IPS-15b (cell line): ENCODE data around the gene CLCN1.

Experiments
- H3K27me3 ChIP-seq: one replicate; pipeline ENCODE4 v1.6.1; 2013; ENCODE audit warnings: low read length; ENCODE audit not compliant: control insufficient read depth, insufficient read depth
- H3K36me3 ChIP-seq: one replicate; pipeline ENCODE4 v1.6.1; 2013; ENCODE audit warnings: low read length; ENCODE audit not compliant: control insufficient read depth, insufficient read depth
- H3K4me1 ChIP-seq: one replicate; pipeline ENCODE4 v1.6.1; 2013; ENCODE audit warnings: mild to moderate bottlenecking, low read length; ENCODE audit not compliant: control insufficient read depth, insufficient read depth
- H3K4me3 ChIP-seq: one replicate; pipeline ENCODE4 v1.5.1; 2013; ENCODE audit warnings: low read depth, low read length
- H3K9ac ChIP-seq: one replicate; pipeline ENCODE4 v1.6.1; 2013; ENCODE audit warnings: low read depth, mild to moderate bottlenecking, low read length
- H3K9me3 ChIP-seq: one replicate; pipeline ENCODE4 v1.6.1; 2013; ENCODE audit warnings: mild to moderate bottlenecking, low read length; ENCODE audit not compliant: control insufficient read depth, insufficient read depth

CLCN1 gene

DNA sequence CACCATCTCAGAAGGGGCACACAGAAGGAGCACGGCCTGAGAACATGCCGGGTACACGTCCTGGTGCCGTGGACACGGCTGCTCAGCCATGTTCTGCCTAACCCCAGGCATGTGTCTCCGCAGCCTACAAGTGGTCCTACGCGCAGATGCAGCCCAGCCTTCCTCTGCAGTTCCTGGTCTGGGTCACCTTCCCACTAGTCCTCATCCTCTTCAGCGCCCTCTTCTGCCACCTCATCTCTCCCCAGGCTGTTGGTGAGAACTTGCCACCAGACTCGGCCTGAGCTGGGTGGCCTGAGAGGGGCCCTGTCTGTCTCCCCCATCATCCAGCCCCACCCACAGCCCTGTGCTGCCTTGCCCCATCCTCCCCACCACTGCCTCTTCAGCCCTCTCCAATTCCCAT, 5.3 kb downstream of the CLCN1 start:
- peaks cover 3% of the 10 kb centered on the region for H3K4me1 ChIP-seq
- H3K9me3 ChIP-seq, result no peaks in the 10 kb centered on the region
- H3K4me3 ChIP-seq, result no peak overlapping the region
- no peak overlapping the region for H3K9ac ChIP-seq
- no peaks in the 10 kb centered on the region for H3K27me3 ChIP-seq
- H3K36me3 ChIP-seq, result no peaks in the 10 kb centered on the region

DNA sequence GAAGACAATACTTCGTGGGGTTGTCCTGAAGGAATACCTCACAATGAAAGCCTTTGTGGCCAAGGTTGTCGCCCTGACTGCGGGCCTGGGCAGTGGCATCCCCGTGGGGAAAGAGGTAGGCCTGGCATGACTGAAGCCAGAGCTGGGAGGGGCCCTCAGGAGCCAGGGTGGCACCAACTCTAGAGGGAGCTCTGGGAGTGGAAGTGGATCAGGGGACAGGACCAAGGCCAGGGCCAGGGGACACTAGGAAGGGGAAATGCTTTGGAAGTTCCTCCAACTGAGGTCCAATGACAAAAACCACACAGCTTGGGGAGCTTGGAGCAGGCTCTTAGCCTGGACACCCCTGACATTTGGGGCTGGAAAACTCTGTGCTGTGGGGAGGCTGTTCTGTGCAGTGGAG, 5.8 kb downstream of the CLCN1 start:
- H3K36me3 ChIP-seq, result no peaks in the 10 kb centered on the region
- no peaks in the 10 kb centered on the region for H3K9me3 ChIP-seq
- no peaks in the 10 kb centered on the region for H3K27me3 ChIP-seq
- H3K9ac ChIP-seq, result no peak overlapping the region
- no peak overlapping the region for H3K4me3 ChIP-seq
- peaks cover 3% of the 10 kb centered on the region for H3K4me1 ChIP-seq

DNA sequence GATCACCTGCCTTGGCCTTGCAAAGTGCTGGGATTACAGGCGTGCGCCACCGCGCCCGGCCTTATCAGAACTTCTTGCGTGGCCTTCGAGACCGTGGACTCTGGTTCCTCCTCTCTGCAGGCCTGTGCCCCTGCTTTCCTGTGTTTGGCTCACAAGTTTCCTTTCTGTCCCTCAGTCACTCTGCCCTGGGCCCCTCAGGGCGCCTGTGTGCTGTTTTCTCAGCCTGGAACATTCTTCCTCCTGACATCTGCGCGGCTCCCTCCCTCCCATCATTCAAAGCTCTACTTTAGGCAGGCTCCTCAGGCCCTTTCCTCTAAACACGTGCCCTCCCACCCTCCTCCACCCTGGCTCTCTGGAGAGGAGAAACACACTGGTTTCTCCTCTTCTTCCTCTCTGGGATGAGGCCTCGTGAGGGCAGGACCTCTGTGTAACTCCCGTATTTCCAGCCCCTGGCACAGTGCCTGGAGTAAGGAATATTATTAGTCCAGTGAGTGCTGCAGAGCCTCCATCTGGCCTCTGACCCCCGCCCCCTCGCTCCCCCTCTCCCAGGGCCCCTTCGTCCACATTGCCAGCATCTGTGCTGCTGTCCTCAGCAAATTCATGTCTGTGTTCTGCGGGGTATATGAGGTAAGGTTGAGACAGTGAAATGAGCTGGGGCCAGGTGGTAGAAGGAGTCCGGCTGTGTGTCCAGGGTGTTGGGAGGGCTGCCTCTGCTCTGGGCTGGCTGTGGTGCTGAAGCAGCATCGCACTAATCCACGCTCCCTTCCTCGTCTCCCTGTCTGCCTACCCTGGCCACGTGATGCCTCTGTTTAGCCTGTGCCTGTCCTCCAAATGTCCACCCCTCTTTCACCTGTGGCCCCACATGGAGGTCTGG, 7.1 kb downstream of the CLCN1 start:
- H3K9ac ChIP-seq, result no peak overlapping the region
- no peak overlapping the region for H3K4me3 ChIP-seq
- H3K27me3 ChIP-seq, result no peaks in the 10 kb centered on the region
- H3K9me3 ChIP-seq, result no peaks in the 10 kb centered on the region
- H3K4me1 ChIP-seq, result peaks cover 3% of the 10 kb centered on the region
- H3K36me3 ChIP-seq, result no peaks in the 10 kb centered on the region

DNA sequence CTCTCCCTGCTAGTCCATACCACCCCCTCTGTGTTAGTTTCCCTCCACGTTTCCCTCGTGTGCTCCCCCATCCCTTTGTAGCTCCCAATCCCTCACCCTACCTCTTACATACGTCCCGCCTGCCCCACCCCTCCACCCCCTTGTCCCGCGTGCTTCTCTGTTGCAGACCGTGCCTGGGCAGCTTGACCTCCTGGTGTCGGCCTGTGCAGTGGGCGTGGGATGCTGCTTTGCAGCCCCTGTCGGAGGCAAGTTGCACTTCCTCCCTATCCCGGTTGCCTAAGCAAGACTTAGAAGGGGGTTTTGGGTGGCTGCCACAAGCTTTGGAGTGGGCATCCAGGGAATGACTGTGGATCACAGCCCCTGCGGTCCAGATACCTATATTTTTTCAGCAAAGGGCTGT, 7.7 kb downstream of the CLCN1 start:
- H3K4me1 ChIP-seq, result peaks cover 3% of the 10 kb centered on the region
- no peaks in the 10 kb centered on the region for H3K27me3 ChIP-seq
- no peaks in the 10 kb centered on the region for H3K36me3 ChIP-seq
- H3K9ac ChIP-seq, result no peak overlapping the region
- H3K9me3 ChIP-seq, result no peaks in the 10 kb centered on the region
- no peak overlapping the region for H3K4me3 ChIP-seq

DNA sequence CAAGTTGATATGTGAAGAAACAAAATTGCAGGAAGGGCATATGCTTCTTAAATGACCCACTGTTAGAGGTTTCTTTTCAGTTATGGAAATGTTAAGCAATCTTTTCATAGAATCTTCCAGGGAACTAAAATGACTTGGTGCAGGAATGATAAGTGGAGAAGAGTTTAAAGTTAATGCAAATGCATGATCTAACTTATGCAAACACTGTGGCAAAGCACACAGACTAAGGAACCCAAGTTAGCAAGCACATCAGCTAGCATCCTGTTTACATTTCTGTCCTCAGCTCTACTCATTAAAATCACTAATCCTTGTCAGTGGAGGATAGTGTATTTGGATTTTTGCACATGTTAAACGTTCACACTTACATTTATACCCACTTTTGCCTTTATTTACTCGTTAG, 9.3 kb downstream of the CLCN1 start:
- no peak overlapping the region for H3K9ac ChIP-seq
- peaks cover 3% of the 10 kb centered on the region for H3K4me1 ChIP-seq
- H3K9me3 ChIP-seq, result no peaks in the 10 kb centered on the region
- no peaks in the 10 kb centered on the region for H3K27me3 ChIP-seq
- H3K4me3 ChIP-seq, result no peak overlapping the region
- H3K36me3 ChIP-seq, result no peaks in the 10 kb centered on the region

DNA sequence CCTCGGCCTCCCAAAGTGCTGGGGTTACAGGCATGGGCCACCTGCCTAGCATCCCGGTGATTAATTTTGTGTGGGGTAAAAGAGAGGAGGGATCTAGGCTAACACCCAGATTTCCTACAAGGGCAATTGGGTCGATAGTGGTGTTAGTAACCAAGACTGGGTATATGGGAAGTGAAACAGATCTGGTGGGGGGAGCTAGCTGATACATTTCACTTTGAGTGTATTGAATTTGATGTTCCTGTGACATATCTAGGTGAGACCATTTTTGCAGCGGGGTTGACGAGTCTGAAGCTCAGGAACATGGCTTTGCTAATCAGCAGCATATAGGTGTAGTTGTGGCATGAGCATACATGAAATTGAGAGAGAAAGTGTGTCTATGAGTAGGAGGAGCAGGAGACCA, 12.0 kb downstream of the CLCN1 start:
- no peak overlapping the region for H3K4me3 ChIP-seq
- H3K36me3 ChIP-seq, result no peaks in the 10 kb centered on the region
- H3K4me1 ChIP-seq, result peaks cover 3% of the 10 kb centered on the region
- no peak overlapping the region for H3K9ac ChIP-seq
- H3K9me3 ChIP-seq, result no peaks in the 10 kb centered on the region
- H3K27me3 ChIP-seq, result no peaks in the 10 kb centered on the region

DNA sequence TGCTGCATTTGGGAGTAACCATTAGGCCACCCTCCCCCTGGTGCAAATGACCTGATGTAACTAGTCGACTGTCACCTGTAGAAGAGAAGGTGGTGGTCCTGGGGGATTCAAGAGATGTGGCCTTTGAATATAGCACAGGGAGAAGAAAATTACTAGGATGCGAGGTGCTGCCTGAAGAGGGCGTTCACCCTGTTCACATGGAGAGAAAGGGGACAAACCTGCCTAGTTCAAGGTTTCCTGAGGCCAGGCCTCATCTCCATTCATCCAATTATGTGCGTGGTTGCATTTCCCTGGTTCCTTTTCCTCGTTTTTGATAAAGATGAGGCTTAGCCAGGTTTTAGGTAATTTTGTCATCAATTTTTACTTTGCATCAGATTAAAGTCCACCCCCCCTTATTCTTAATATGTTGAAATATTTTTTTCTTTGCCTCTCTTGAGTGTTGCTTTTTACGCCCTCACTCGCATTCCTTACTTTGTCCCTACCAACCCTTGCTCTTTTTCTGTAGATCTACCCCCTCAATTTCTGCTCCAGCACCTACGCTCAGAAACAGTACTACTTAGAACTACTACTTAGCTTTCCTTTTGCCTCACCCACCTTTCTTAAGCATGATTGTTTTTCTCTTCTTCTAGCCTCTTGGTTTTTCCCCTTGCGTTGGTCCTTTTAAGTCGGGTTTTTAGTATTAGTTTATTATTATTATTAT, 13.7 kb downstream of the CLCN1 start:
- no peak overlapping the region for H3K9ac ChIP-seq
- no peaks in the 10 kb centered on the region for H3K9me3 ChIP-seq
- no peaks in the 10 kb centered on the region for H3K36me3 ChIP-seq
- no peak overlapping the region for H3K4me3 ChIP-seq
- no peaks in the 10 kb centered on the region for H3K27me3 ChIP-seq
- H3K4me1 ChIP-seq, result peaks cover 3% of the 10 kb centered on the region

DNA sequence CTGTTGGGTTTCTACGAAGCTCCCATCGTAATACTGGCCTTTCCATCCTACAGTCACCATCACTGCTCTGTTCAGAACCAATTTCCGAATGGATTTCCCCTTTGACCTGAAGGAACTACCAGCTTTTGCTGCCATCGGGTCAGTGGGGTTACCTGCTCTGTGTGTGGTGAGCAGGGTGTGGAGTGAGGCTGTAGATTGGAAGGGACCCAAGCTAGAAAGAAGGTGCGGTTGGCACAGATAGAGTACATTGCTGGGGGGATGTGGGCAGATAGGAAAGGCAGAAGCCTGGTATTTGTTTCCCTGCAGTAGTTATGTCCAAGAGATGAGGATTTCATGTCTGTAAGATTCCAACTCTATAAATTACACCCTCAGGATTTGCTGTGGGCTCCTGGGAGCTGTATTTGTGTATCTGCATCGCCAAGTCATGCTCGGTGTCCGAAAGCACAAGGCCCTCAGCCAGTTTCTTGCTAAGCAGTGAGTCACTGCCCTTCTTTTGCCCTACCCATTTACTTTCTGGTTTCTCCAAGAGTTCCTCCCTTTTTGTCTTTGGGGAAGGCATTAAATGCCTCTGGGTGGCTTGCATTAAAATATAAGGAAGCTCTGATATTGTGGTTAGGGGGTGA, 15.4 kb downstream of the CLCN1 start:
- no peaks in the 10 kb centered on the region for H3K9me3 ChIP-seq
- no peaks in the 10 kb centered on the region for H3K27me3 ChIP-seq
- no peak overlapping the region for H3K9ac ChIP-seq
- no peaks in the 10 kb centered on the region for H3K36me3 ChIP-seq
- no peaks in the 10 kb centered on the region for H3K4me1 ChIP-seq
- no peak overlapping the region for H3K4me3 ChIP-seq

DNA sequence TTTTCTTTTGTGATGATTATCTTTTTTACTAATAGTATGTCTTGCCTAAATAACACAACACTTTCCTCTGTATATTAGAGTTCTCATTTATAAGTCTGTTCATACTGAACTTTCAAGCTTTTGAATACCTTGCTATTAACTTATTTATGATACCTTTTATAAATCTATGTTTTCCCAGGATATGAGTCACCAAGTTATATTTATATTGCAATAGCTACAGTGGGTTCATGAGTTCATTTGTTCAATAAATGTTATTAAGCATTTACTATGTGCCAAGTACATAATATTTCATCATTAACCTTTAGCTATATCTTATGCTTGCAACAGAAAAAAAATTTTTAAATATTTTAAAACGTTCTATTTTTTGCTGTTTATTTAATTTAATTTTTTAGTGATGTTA, 18.3 kb downstream of the CLCN1 start:
- no peaks in the 10 kb centered on the region for H3K4me1 ChIP-seq
- H3K9me3 ChIP-seq, result no peaks in the 10 kb centered on the region
- no peaks in the 10 kb centered on the region for H3K27me3 ChIP-seq
- H3K4me3 ChIP-seq, result no peak overlapping the region
- H3K36me3 ChIP-seq, result no peaks in the 10 kb centered on the region
- H3K9ac ChIP-seq, result no peak overlapping the region

DNA sequence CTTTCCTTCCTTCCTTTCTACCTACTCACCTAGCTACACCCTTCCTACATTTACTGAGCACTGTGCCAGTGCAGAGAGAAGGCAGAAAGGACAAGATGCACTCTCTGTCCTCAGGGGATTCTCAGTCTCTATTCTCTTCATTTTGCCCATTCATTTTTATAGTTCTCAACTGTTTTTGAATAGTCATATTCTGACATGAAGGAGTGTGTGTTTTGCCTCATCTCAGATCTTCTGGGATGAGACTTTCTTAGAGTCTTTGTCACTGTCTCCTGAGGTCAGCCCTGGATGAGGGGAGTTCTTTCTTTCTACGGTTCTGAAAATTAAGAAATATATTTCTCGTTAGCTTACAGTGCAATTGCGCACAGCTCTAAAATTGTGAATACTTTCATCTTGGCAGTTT, 21.3 kb downstream of the CLCN1 start:
- H3K36me3 ChIP-seq, result no peaks in the 10 kb centered on the region
- H3K9ac ChIP-seq, result no peak overlapping the region

DNA sequence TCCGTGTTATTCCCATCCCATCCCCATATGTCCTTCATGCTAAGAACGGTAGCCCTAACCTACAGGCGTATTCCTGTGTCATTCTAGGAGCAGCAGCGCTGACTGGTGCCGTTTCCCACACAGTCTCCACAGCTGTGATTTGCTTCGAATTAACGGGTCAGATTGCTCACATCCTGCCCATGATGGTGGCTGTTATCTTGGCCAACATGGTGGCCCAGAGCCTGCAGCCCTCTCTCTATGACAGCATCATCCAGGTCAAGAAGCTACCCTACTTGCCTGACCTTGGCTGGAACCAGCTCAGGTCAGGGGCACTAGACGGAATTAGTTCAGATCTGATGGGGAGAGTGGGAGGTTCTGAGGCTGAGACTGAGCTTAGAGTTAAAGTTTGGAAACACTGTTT, 25.9 kb downstream of the CLCN1 start:
- H3K27me3 ChIP-seq, result peaks cover 5% of the 10 kb centered on the region
- no peaks in the 10 kb centered on the region for H3K9me3 ChIP-seq
- H3K4me3 ChIP-seq, result no peak overlapping the region
- no peak overlapping the region for H3K9ac ChIP-seq
- H3K4me1 ChIP-seq, result peaks cover 3% of the 10 kb centered on the region
- H3K36me3 ChIP-seq, result no peaks in the 10 kb centered on the region

More for the DNA sequence above, 21.3 kb downstream of the CLCN1 start:
- Histone ChIP-seq H3K9me3 (no peaks in the 10 kb centered on the region), H3K4me3 (no peak overlapping the region), H3K4me1 (no peaks in the 10 kb centered on the region), H3K27me3 (no peaks in the 10 kb centered on the region)

DNA sequence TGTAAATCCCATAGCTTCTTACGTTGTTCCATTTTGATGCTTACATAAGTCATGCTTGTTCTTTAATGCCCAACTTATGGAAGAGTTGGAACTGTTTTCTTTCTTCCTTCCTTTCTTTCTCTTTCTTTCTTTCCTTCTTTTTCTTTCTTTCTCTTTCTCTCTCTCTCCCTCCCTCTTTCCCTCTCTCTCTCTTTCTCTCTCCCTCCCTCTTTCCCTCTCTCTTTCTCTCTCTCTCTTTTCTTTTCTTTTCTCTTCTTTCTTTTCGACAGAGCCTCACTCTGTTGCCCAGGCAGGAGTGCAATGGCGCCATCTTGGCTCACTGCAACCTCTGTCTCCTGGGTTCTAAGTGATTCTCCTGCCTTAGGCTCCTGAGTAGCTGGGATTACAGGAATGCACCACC, 27.7 kb downstream of the CLCN1 start:
- Histone ChIP-seq H3K4me3 (no peak overlapping the region), H3K4me1 (peaks cover 3% of the 10 kb centered on the region), H3K36me3 (no peaks in the 10 kb centered on the region)

More for the DNA sequence above, 27.7 kb downstream of the CLCN1 start:
- no peak overlapping the region for H3K9ac ChIP-seq
- no peaks in the 10 kb centered on the region for H3K9me3 ChIP-seq
- peaks cover 6% of the 10 kb centered on the region for H3K27me3 ChIP-seq
